Body of pancreas (tissue), 4 donors: ENCODE results near the gene TNNI3.

Source experiments
- CTCF ChIP-seq, 7 experiments: fragments of 450-650 bp in 4 of 7; fragments of 200-600 bp in 3 of 7; sonication (generic) in 3 of 7; IDR thresholded peaks; one replicate each; pipeline ENCODE4 v1.5.1; 2016 to 2019; ENCODE audit warnings: antibody characterized with exemption in 7 of 7
- POLR2A ChIP-seq, 3 donors: fragments of 450-650 bp; IDR thresholded peaks; one replicate each; pipeline ENCODE4 v1.6.1; 2016; ENCODE audit warnings: antibody characterized with exemption in 3 of 3, mild to moderate bottlenecking in 2 of 3

- TF ChIP-seq CTCF (IDR thresholded peaks at IDR 0.05), result no peak
- TF ChIP-seq POLR2A (IDR thresholded peaks at IDR 0.05), result no peak
Observed at GRCh38 chr19:55109527-55110291, 47.8 kb downstream of the TNNI3 start.
